ENCODE data around the gene BMI1. TPM values are rescaled to one million over a fixed set of nuclear protein-coding genes. Genes with fewer than 3 reads are reported as not detected.

BMI1 gene
- total RNA-seq, 4 donors from 2014 or later = 15.6 to 47.9 (median 17.6) TPM

DNA sequence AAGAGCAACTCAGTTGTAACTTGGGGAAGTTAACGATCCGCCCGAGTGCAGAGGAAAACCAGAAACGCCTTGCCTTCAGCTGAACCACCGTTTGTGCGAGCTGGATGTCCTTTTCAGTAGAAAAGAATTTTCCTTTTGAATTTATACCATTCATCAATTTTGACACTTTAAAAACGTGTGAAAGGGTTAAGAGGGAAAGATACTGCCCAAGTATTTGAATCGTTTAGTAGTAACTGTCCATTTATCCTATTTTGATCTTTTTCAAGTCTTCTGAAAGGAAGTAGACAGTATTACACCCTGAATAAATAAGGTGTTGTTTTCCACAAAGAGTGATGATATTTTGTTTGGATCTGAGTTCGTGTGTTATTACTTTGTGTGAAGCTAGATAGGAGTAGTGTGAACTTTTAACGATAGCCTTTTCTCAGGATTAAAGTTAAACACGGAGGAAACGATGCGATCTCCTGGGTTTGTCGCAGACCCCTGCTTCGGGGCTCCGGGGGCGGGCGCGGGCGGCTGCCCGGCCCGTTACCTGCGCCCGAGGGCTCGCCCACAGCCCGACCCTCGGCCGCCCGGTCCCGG lies 830 bp upstream of the BMI1 start:
- Histone ChIP-seq H3K9me3 (no peaks in the 10 kb centered on the region), H3K27me3 (no peaks in the 10 kb centered on the region), H3K4me3 (peak overlapping the region; percentile 27 to 96 (median 83)), H3K36me3 (no peaks in the 10 kb centered on the region), H3K4me1 (peaks cover 0 to 46% (median 7%) of the 10 kb centered on the region in 4 donors), H3K27ac (peak overlapping the region; percentile 54 to 91 (median 74))
- TF ChIP-seq, protein P1, sequence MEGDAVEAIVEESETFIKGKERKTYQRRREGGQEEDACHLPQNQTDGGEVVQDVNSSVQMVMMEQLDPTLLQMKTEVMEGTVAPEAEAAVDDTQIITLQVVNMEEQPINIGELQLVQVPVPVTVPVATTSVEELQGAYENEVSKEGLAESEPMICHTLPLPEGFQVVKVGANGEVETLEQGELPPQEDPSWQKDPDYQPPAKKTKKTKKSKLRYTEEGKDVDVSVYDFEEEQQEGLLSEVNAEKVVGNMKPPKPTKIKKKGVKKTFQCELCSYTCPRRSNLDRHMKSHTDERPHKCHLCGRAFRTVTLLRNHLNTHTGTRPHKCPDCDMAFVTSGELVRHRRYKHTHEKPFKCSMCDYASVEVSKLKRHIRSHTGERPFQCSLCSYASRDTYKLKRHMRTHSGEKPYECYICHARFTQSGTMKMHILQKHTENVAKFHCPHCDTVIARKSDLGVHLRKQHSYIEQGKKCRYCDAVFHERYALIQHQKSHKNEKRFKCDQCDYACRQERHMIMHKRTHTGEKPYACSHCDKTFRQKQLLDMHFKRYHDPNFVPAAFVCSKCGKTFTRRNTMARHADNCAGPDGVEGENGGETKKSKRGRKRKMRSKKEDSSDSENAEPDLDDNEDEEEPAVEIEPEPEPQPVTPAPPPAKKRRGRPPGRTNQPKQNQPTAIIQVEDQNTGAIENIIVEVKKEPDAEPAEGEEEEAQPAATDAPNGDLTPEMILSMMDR (IDR thresholded peaks at IDR 0.05) = no peak
- TF ChIP-seq POLR2A (IDR thresholded peaks at IDR 0.05) = no peak
- DNase-seq = peak in 1 of 3 donors; percentile 22

DNA sequence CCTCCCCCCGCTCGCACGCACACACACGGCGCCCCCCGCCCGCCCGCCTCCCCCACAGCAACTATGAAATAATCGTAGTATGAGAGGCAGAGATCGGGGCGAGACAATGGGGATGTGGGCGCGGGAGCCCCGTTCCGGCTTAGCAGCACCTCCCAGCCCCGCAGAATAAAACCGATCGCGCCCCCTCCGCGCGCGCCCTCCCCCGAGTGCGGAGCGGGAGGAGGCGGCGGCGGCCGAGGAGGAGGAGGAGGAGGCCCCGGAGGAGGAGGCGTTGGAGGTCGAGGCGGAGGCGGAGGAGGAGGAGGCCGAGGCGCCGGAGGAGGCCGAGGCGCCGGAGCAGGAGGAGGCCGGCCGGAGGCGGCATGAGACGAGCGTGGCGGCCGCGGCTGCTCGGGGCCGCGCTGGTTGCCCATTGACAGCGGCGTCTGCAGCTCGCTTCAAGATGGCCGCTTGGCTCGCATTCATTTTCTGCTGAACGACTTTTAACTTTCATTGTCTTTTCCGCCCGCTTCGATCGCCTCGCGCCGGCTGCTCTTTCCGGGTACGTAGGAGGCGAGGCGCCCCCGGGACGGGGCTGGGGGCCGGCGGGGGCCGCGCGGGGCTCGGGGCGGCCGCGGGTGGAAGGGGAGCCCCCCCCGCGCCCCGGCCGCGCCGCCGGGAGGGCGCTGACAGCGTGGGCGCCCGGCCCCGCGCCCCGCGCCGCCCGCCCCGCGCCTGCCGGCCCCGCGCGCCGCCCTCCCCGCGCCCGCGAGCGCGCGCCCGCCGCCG lies 441 bp downstream of the BMI1 start:
- H3K27ac ChIP-seq = peak overlapping the region; percentile 79 to 91 (median 91)
- peak; percentile 48 to 80 (median 78) for DNase-seq
- no peaks in the 10 kb centered on the region for H3K9me3 ChIP-seq
- H3K4me1 ChIP-seq = peaks cover 0 to 53% (median 7%) of the 10 kb centered on the region in 4 donors
- TF ChIP-seq POLR2A (IDR thresholded peaks at IDR 0.05) = no peak
- TF ChIP-seq, protein P1 (IDR thresholded peaks at IDR 0.05) = no peak
- H3K36me3 ChIP-seq = no peaks in the 10 kb centered on the region
- H3K27me3 ChIP-seq = no peaks in the 10 kb centered on the region
- H3K4me3 ChIP-seq = peak overlapping the region; percentile 82 to 96 (median 85)

DNA sequence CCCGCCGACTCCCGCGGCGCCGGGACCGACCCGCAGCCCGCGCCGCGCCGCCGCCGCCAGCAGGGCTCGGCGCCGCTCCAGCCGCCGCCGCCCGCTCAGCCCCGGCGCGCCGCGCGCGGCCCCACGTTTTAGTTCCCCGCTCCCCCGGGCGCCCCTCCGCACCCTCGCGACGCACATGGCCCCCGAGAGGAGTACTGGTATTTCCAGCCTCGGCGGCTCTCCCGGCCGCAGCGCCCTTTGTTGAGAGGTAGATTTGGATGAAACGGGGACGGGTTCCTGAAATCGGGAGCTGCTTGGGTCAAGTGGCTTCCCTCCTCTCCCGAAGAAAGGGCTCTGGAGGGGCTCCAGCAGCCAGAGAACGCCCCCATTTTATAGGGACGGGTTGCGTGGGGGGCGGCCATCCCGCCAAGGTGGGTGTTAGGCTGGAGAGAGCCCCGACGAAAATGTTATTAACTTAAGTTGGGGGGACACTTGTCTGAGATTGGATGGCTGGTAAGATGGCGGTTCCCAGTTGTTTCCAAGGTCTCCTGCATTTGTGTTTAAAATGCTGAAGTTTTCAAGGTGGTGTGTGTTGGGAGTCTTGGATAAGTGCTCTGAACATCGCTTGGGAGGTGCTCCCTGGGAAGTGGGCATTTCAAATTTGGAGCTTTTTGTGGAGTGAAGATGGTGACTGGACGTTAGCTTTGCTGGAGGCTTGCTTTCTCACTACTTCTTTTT lies 1.2 kb downstream of the BMI1 start:
- Histone ChIP-seq H3K4me1 (peaks cover 0 to 54% (median 7%) of the 10 kb centered on the region in 4 donors), H3K27me3 (no peaks in the 10 kb centered on the region), H3K9me3 (no peaks in the 10 kb centered on the region), H3K4me3 (peak overlapping the region; percentile 43 to 69 (median 57)), H3K36me3 (no peaks in the 10 kb centered on the region), H3K27ac (peak overlapping the region in 2 of 4 donors; percentile 12 to 57)
- TF ChIP-seq, protein P1 (IDR thresholded peaks at IDR 0.05) = no peak
- no peak for TF ChIP-seq POLR2A (IDR thresholded peaks at IDR 0.05)
- DNase-seq = peak; percentile 24 to 60 (median 56)

DNA sequence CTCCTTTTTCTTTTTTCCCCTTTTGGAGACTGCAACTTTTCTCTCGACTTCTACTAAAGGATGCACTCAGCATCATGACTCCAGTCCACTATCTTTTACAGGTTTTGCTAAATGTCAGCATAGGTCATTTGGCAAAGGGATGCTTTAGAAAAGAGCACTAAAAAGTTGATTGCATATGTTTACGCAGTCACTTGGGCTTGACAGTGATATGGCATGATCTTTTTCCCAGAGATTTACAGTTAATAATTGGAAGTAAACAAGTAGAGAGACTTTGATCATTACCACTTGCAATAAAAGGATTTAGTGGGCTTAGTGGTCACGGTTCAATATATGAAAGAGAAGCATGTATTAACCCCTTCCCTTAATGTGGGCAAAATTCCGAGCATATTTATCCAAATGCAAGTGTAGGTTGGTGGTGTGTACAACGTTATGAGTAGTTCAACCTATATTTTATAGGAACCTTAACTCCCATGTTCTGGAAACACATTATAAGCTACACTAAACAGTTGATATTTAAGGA lies 1.8 kb downstream of the BMI1 start:
- no peak for TF ChIP-seq POLR2A (IDR thresholded peaks at IDR 0.05)
- TF ChIP-seq, protein P1 (IDR thresholded peaks at IDR 0.05) = no peak
- Histone ChIP-seq H3K27ac (peak overlapping the region in 1 of 4 donors; percentile 57), H3K4me1 (peaks cover 0 to 48% (median 4%) of the 10 kb centered on the region in 4 donors), H3K4me3 (peak overlapping the region; percentile 43 to 69 (median 57)), H3K9me3 (no peaks in the 10 kb centered on the region), H3K36me3 (no peaks in the 10 kb centered on the region), H3K27me3 (no peaks in the 10 kb centered on the region)
- DNase-seq = no peak

DNA sequence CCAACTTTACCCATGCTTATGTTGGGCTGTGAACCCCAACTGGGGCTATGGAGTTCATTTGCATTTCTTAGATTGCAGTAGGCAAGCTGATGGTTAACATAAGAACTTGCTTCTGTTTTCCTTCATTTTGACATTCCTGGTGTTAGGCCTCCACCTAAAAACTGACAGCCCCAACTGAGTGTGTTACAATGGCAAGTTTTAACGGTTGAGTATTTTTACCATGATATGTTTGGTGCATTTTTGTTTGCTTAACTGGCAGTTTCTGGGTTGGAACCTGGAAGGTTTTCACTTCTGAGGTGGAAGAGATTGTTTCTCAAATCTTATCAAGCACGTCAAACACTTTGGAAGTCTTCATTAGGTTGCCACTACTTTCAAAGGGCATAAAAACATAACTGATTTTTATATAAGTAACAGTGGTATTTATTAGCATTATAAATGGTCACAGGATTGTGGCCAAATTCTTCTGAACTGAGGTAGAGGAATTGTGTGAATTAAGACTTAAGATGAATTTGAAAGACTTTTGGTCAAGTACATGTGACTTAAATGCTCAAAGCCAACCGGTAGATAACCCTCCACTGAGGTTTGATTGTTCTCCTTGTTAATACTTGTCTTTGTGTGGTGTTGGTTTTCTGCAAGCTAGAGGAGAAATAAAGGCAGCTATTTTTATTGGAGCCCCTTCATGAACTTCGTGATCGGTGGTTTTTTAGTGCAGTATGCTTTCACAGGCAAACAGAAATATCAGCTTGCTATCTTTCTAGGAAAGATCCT lies 2.8 kb downstream of the BMI1 start:
- Histone ChIP-seq H3K4me1 (peaks cover 0 to 44% (median 2%) of the 10 kb centered on the region in 4 donors), H3K36me3 (peaks cover 0 to under 1% (median 0%) of the 10 kb centered on the region in 3 donors), H3K27me3 (no peaks in the 10 kb centered on the region), H3K9me3 (no peaks in the 10 kb centered on the region), H3K4me3 (no peak overlapping the region), H3K27ac (no peak overlapping the region)
- TF ChIP-seq POLR2A (IDR thresholded peaks at IDR 0.05) = no peak
- TF ChIP-seq, protein P1 (IDR thresholded peaks at IDR 0.05) = no peak
- no peak for DNase-seq

Data from Peyer's patch (tissue), 4 donors.